Keratinocyte (primary cell): ENCODE data around the gene PREB. TPM values are rescaled to one million over a fixed set of nuclear protein-coding genes. Genes with fewer than 3 reads are reported as not detected.

ENCODE experiments used
- DNase-seq: peaks from one replicate; pipeline ENCODE4 v3.0.0-alpha.2; 2011; ENCODE audit warnings: low read depth, missing footprints, low spot score
- FAIRE-seq: peaks from 2 replicates; lab custom pipeline; 2011; peaks lifted over from hg19 to GRCh38; lab: Jason Lieb, UNC
- H2AFZ ChIP-seq: 2 replicates; pipeline ENCODE4 v1.6.0; 2012; ENCODE audit warnings: low read length, control low read depth, inconsistent platforms; ENCODE audit not compliant: control insufficient read depth
- H3K27ac ChIP-seq: 2 replicates; pipeline ENCODE4 v1.5.1; 2011; ENCODE audit warnings: low read length; ENCODE audit not compliant: control insufficient read depth, insufficient read depth
- H3K27me3 ChIP-seq: 3 replicates; pipeline ENCODE4 v1.6.0; 2011; ENCODE audit warnings: low read length; ENCODE audit not compliant: control insufficient read depth, insufficient read depth; ENCODE audit errors: extremely low read depth
- H3K36me3 ChIP-seq, 2 experiments: 2 replicates in 1 of 2; 3 replicates in 1 of 2; pipeline ENCODE4 v1.5.1; 2011; ENCODE audit warnings: low read length in 2 of 2, mild to moderate bottlenecking in 1 of 2; ENCODE audit not compliant: control insufficient read depth in 2 of 2, insufficient read depth in 2 of 2; ENCODE audit errors: extremely low read depth in 1 of 2
- H3K4me1 ChIP-seq: 3 replicates; pipeline ENCODE4 v1.5.1; 2011; ENCODE audit warnings: low read length; ENCODE audit not compliant: control insufficient read depth, insufficient read depth; ENCODE audit errors: extremely low read depth
- H3K4me2 ChIP-seq: 3 replicates; pipeline ENCODE4 v1.6.0; 2011; ENCODE audit warnings: low read depth, low read length; ENCODE audit not compliant: control insufficient read depth, insufficient read depth; ENCODE audit errors: extremely low read depth
- H3K4me3 ChIP-seq, 3 experiments: fragments of 200-600 bp in 1 of 3; sonication (generic) in 1 of 3; 2 replicates in 2 of 3; 3 replicates in 1 of 3; pipeline ENCODE4 v1.5.1; 2011 to 2016; ENCODE audit warnings: low read length in 3 of 3, mild to moderate bottlenecking in 3 of 3, control low read depth in 2 of 3, inconsistent platforms in 1 of 3, low read depth in 1 of 3, mixed read lengths in 1 of 3, mixed run types in 1 of 3, moderate library complexity in 1 of 3; ENCODE audit not compliant: control insufficient read depth in 2 of 3, insufficient read depth in 2 of 3; ENCODE audit errors: extremely low read depth in 1 of 3
- H3K79me2 ChIP-seq: 2 replicates; pipeline ENCODE4 v1.6.0; 2012; ENCODE audit warnings: low read length; ENCODE audit not compliant: control insufficient read depth, insufficient read depth
- H3K9ac ChIP-seq: 3 replicates; pipeline ENCODE4 v1.6.0; 2011; ENCODE audit warnings: low read length; ENCODE audit not compliant: control insufficient read depth, insufficient read depth; ENCODE audit errors: extremely low read depth
- H3K9me1 ChIP-seq: 3 replicates; pipeline ENCODE4 v1.6.0; 2011; ENCODE audit warnings: low read length; ENCODE audit not compliant: control insufficient read depth, insufficient read depth; ENCODE audit errors: extremely low read depth
- H3K9me3 ChIP-seq: 2 replicates; pipeline ENCODE4 v1.5.1; 2012; ENCODE audit warnings: low read depth, low read length; ENCODE audit not compliant: control insufficient read depth
- H4K20me1 ChIP-seq: 3 replicates; pipeline ENCODE4 v1.6.0; 2011; ENCODE audit warnings: low read length; ENCODE audit not compliant: control insufficient read depth, insufficient read depth; ENCODE audit errors: extremely low read depth
- CTCF ChIP-seq, 3 experiments: IDR thresholded peaks in 1 of 3; conservative IDR thresholded peaks in 1 of 3; optimal IDR thresholded peaks in 1 of 3; 2 replicates in 2 of 3; 3 replicates in 1 of 3; pipeline versions ENCODE3 to v1.5.1; 2011; ENCODE audit warnings: low read length in 3 of 3, mild to moderate bottlenecking in 3 of 3, moderate library complexity in 2 of 3, control low read depth in 1 of 3, inconsistent platforms in 1 of 3; ENCODE audit not compliant: insufficient read depth in 2 of 3; ENCODE audit errors: extremely low read depth in 1 of 3
- EZH2 ChIP-seq: IDR thresholded peaks from one replicate; pipeline ENCODE4 v1.6.1; 2012; ENCODE audit warnings: inconsistent platforms, mild to moderate bottlenecking, low read length, moderate library complexity
- dilution Hi-C: fragments of 300-500 bp; cut with MboI; formaldehyde crosslinking; loops from one replicate; pipeline ENCODE4 v1.7.0; 2020; ENCODE audit warnings: low sequenced_read_pairs; ENCODE audit not compliant: extremely low pct_ligation_motif_present
- polyA plus RNA-seq, 5 experiments: library from polyadenylated mRNA; depleted of rRNA in 3 of 5; stranded (reverse) in 3 of 5; stranded (forward) in 1 of 5; unstranded in 1 of 5; fragments of >200 nt; gene quantifications; 1 replicate in 1 of 5; 2 replicates in 3 of 5; 3 replicates in 1 of 5; pipeline versions ENCODE4 v1.2.1 to v1.2.3, GENCODE V29; 2011 to 2012; ENCODE audit warnings: missing spikeins in 2 of 5, low read depth in 1 of 5, low replicate concordance in 1 of 5

The PREB gene
- polyA plus RNA-seq, 1 donor (not counting 4 experiments of a cell fraction or from before 2014, with no cell fraction given) = 48.7 TPM

GRCh38 chr2:27147935-27148334 is 13.5 kb upstream of the PREB start:
- no peak for DNase-seq
- Histone ChIP-seq H3K4me1 (peaks cover 2% of the 10 kb centered on the region), H3K4me2 (no peak overlapping the region), H3K27me3 (peaks cover 7% of the 10 kb centered on the region), H3K9me1 (no peaks in the 10 kb centered on the region), H3K4me3 (no peak overlapping the region), H4K20me1 (no peaks in the 10 kb centered on the region), H2AFZ (no peak overlapping the region), H3K79me2 (no peaks in the 10 kb centered on the region), H3K36me3 (no peaks in the 10 kb centered on the region), H3K9me3 (no peaks in the 10 kb centered on the region), H3K9ac (no peak overlapping the region), H3K27ac (no peak overlapping the region)
- dilution Hi-C loops = no loop called here
- no peak for TF ChIP-seq EZH2
- TF ChIP-seq CTCF (optimal IDR thresholded peaks at IDR 0.05 in 1 of 3, IDR thresholded peaks at IDR 0.05 in 1 of 3, conservative IDR thresholded peaks at IDR 0.05 in 1 of 3; ENCODE audit: extremely low read depth in 1 of 3, insufficient read depth in 2 of 3, low read length in 3 of 3) = no peak
- FAIRE-seq = no peak

GRCh38 chr2:27145682-27146081 is 11.2 kb upstream of the PREB start:
- Histone ChIP-seq H4K20me1 (no peaks in the 10 kb centered on the region), H3K9ac (no peak overlapping the region), H3K27me3 (peaks cover 7% of the 10 kb centered on the region), H3K27ac (no peak overlapping the region), H3K4me2 (no peak overlapping the region), H3K9me3 (no peaks in the 10 kb centered on the region), H2AFZ (no peak overlapping the region), H3K79me2 (no peaks in the 10 kb centered on the region), H3K36me3 (no peaks in the 10 kb centered on the region), H3K4me1 (no peaks in the 10 kb centered on the region), H3K9me1 (no peaks in the 10 kb centered on the region), H3K4me3 (no peak overlapping the region)
- DNase-seq (no peak), FAIRE-seq (no peak)
- dilution Hi-C loops = no loop called here
- no peak for TF ChIP-seq EZH2
- no peak for TF ChIP-seq CTCF (optimal IDR thresholded peaks at IDR 0.05 in 1 of 3, IDR thresholded peaks at IDR 0.05 in 1 of 3, conservative IDR thresholded peaks at IDR 0.05 in 1 of 3; ENCODE audit: extremely low read depth in 1 of 3, insufficient read depth in 2 of 3, low read length in 3 of 3)
